GM19438 (cell line): Measurements from ENCODE around the gene PCAT7.
"Not testable (repeated sequence)": the region's sequence is repeated elsewhere in the genome, so short reads cannot be mapped to it uniquely, and the experiment has no call there.

ENCODE experiments used
- ATAC-seq: cut with Tn5 transposase; IDR thresholded peaks from one replicate; pipeline ENCODE4 v1.9.1; 2021; ENCODE audit warnings: low read depth; ENCODE audit not compliant: unreplicated experiment

Gene PCAT7

GRCh38 chr9:94554439-94555331, at the start of gene PCAT7:
TSS of gene PCAT7 (plus strand) at chr9:94555083.
- no peak for ATAC-seq

GRCh38 chr9:94506370-94506769, 48.5 kb upstream of the PCAT7 start:
- ATAC-seq: not testable (repeated sequence)

- ATAC-seq: no peak
These were observed 47.2 kb upstream of the PCAT7 start for GRCh38 chr9:94507531-94508258.

- no peak for ATAC-seq
These were observed 43.5 kb upstream of the PCAT7 start for GRCh38 chr9:94511134-94511954.

- ATAC-seq: no peak
These were observed 43.0 kb upstream of the PCAT7 start for GRCh38 chr9:94511955-94512265.

- no peak for ATAC-seq
These were observed 40.2 kb upstream of the PCAT7 start for GRCh38 chr9:94514722-94515121.

- ATAC-seq: no peak
These were observed 37.6 kb upstream of the PCAT7 start for GRCh38 chr9:94517254-94517653.

GRCh38 chr9:94525396-94526035, 29.4 kb upstream of the PCAT7 start:
- no peak for ATAC-seq

- no peak for ATAC-seq
These were observed 28.6 kb upstream of the PCAT7 start for GRCh38 chr9:94526271-94526670.

- ATAC-seq: no peak
These were observed 27.9 kb upstream of the PCAT7 start for GRCh38 chr9:94526951-94527350.

- ATAC-seq: no peak
These were observed 26.0 kb upstream of the PCAT7 start for GRCh38 chr9:94528886-94529285.

GRCh38 chr9:94533155-94533554, 21.7 kb upstream of the PCAT7 start:
- ATAC-seq: no peak

GRCh38 chr9:94533601-94534000, 21.3 kb upstream of the PCAT7 start:
- ATAC-seq: no peak

- no peak for ATAC-seq
These were observed 20.0 kb upstream of the PCAT7 start for GRCh38 chr9:94534901-94535300.

- ATAC-seq: no peak
These were observed 16.0 kb upstream of the PCAT7 start for GRCh38 chr9:94538908-94539307.

- ATAC-seq: not testable (repeated sequence)
These were observed 10.5 kb upstream of the PCAT7 start for GRCh38 chr9:94544335-94544734.

- ATAC-seq: no peak
These were observed 8.9 kb upstream of the PCAT7 start for GRCh38 chr9:94545940-94546339.

- ATAC-seq: no peak
These were observed 1.6 kb upstream of the PCAT7 start for GRCh38 chr9:94553029-94553938.

GRCh38 chr9:94554078-94554438, 825 bp upstream of the PCAT7 start:
- ATAC-seq: no peak

- ATAC-seq: no peak
These were observed 2.5 kb downstream of the PCAT7 start for GRCh38 chr9:94557376-94557775.
